ENCODE results near the gene GP1BB. TPM values are rescaled to one million over a fixed set of nuclear protein-coding genes. Genes with fewer than 3 reads are reported as not detected.
A peak's percentile ranks its signal among the peaks of the same experiment; 100 is the strongest.

The GP1BB gene
- total and polyA plus RNA-seq, 2 of the 13 experiments (the other 11 are each of a cell fraction or from before 2014, with no cell fraction given) = not detected

DNA sequence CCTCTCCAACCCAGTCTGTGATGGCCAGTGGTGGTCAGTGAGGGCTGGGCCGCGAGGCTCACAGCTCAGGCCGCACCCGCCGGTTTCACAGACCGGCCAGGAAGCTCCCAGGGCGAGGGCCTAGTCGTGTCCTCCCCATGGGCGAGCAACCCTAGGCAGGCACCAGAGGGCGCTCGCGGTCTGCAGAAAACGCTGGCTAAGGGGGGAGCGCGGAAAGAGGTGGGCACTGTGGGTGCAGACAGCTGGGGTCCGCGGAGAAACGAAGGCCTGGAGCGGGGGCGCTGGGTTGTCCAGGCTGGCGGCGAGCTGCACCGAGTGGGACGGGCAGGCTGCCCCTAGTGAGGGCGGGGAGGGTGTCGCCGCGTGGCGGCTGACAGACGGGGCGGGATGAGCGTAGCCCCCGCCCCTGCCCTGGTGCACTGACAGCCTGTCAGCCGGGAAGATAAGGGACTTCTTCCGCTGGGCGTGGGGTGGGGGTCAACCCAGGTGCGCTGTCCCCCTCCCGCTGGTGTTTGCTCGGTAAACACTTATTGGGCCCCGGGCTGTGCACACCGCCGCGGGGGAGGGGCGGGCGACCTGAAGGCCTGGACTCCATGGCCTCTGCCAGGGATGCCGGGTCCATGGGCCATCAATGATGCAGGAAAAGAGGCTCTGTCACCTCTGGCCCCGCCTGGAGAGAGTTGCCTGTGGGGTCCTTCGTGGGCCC lies 7.5 kb downstream of the GP1BB start (continued):
- TF ChIP-seq, protein P1, sequence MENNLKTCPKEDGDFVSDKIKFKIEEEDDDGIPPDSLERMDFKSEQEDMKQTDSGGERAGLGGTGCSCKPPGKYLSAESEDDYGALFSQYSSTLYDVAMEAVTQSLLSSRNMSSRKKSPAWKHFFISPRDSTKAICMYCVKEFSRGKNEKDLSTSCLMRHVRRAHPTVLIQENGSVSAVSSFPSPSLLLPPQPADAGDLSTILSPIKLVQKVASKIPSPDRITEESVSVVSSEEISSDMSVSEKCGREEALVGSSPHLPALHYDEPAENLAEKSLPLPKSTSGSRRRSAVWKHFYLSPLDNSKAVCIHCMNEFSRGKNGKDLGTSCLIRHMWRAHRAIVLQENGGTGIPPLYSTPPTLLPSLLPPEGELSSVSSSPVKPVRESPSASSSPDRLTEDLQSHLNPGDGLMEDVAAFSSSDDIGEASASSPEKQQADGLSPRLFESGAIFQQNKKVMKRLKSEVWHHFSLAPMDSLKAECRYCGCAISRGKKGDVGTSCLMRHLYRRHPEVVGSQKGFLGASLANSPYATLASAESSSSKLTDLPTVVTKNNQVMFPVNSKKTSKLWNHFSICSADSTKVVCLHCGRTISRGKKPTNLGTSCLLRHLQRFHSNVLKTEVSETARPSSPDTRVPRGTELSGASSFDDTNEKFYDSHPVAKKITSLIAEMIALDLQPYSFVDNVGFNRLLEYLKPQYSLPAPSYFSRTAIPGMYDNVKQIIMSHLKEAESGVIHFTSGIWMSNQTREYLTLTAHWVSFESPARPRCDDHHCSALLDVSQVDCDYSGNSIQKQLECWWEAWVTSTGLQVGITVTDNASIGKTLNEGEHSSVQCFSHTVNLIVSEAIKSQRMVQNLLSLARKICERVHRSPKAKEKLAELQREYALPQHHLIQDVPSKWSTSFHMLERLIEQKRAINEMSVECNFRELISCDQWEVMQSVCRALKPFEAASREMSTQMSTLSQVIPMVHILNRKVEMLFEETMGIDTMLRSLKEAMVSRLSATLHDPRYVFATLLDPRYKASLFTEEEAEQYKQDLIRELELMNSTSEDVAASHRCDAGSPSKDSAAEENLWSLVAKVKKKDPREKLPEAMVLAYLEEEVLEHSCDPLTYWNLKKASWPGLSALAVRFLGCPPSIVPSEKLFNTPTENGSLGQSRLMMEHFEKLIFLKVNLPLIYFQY (CRISPR knock-in tag; IDR thresholded peaks at IDR 0.05; ENCODE audit: borderline replicate concordance) = peak; percentile 75
- TF ChIP-seq ZFX (CRISPR knock-in tag; IDR thresholded peaks at IDR 0.05; ENCODE audit: low read depth) (peak; percentile 88), XRCC5 (optimal IDR thresholded peaks at IDR 0.05; ENCODE audit: low read length) (peak; percentile 74), ZNF350 (CRISPR knock-in tag; IDR thresholded peaks at IDR 0.05; ENCODE audit: borderline replicate concordance, low read depth) (peak; percentile 92), PITX1 (CRISPR knock-in tag; IDR thresholded peaks at IDR 0.05) (peak; percentile 95), ZNF33A (CRISPR knock-in tag; IDR thresholded peaks at IDR 0.05; ENCODE audit: borderline replicate concordance) (no peak), POLR2AphosphoS5 (IDR thresholded peaks at IDR 0.05; ENCODE audit: low read depth, low read length) (no peak), ZNF274 (CRISPR knock-in tag; IDR thresholded peaks at IDR 0.05) (peak; percentile 28; the same call in 1 of the 2 replicates), NFRKB (IDR thresholded peaks at IDR 0.05) (no peak), ZC3H13 (CRISPR knock-in tag; IDR thresholded peaks at IDR 0.05) (no peak), HOXD1 (CRISPR knock-in tag; IDR thresholded peaks at IDR 0.05) (peak; percentile 61; the same call in 1 of the 2 replicates), ZNF598 (CRISPR knock-in tag; IDR thresholded peaks at IDR 0.05; ENCODE audit: borderline replicate concordance) (peak; percentile 76; the same call in 1 of the 2 replicates), TCF12 (IDR thresholded peaks at IDR 0.05) (no peak), TCF12 (CRISPR knock-in tag; IDR thresholded peaks at IDR 0.05) (peak; percentile 80; the same call in 1 of the 2 replicates), ATF7-NPFF (CRISPR knock-in tag; IDR thresholded peaks at IDR 0.05; ENCODE audit: low read depth) (peak; percentile 83; the same call in 1 of the 2 replicates), PHF20 (CRISPR knock-in tag; IDR thresholded peaks at IDR 0.05) (no peak), CCDC6 (CRISPR knock-in tag; IDR thresholded peaks at IDR 0.05) (peak; percentile 77; the same call in 1 of the 2 replicates), GABPB1 (CRISPR knock-in tag; IDR thresholded peaks at IDR 0.05) (peak; percentile 89)
- TF ChIP-seq, protein P2, sequence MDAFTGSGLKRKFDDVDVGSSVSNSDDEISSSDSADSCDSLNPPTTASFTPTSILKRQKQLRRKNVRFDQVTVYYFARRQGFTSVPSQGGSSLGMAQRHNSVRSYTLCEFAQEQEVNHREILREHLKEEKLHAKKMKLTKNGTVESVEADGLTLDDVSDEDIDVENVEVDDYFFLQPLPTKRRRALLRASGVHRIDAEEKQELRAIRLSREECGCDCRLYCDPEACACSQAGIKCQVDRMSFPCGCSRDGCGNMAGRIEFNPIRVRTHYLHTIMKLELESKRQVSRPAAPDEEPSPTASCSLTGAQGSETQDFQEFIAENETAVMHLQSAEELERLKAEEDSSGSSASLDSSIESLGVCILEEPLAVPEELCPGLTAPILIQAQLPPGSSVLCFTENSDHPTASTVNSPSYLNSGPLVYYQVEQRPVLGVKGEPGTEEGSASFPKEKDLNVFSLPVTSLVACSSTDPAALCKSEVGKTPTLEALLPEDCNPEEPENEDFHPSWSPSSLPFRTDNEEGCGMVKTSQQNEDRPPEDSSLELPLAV (CRISPR knock-in tag; conservative IDR thresholded peaks at IDR 0.05; ENCODE audit: low read depth) = no peak
- TF ChIP-seq, protein P3, sequence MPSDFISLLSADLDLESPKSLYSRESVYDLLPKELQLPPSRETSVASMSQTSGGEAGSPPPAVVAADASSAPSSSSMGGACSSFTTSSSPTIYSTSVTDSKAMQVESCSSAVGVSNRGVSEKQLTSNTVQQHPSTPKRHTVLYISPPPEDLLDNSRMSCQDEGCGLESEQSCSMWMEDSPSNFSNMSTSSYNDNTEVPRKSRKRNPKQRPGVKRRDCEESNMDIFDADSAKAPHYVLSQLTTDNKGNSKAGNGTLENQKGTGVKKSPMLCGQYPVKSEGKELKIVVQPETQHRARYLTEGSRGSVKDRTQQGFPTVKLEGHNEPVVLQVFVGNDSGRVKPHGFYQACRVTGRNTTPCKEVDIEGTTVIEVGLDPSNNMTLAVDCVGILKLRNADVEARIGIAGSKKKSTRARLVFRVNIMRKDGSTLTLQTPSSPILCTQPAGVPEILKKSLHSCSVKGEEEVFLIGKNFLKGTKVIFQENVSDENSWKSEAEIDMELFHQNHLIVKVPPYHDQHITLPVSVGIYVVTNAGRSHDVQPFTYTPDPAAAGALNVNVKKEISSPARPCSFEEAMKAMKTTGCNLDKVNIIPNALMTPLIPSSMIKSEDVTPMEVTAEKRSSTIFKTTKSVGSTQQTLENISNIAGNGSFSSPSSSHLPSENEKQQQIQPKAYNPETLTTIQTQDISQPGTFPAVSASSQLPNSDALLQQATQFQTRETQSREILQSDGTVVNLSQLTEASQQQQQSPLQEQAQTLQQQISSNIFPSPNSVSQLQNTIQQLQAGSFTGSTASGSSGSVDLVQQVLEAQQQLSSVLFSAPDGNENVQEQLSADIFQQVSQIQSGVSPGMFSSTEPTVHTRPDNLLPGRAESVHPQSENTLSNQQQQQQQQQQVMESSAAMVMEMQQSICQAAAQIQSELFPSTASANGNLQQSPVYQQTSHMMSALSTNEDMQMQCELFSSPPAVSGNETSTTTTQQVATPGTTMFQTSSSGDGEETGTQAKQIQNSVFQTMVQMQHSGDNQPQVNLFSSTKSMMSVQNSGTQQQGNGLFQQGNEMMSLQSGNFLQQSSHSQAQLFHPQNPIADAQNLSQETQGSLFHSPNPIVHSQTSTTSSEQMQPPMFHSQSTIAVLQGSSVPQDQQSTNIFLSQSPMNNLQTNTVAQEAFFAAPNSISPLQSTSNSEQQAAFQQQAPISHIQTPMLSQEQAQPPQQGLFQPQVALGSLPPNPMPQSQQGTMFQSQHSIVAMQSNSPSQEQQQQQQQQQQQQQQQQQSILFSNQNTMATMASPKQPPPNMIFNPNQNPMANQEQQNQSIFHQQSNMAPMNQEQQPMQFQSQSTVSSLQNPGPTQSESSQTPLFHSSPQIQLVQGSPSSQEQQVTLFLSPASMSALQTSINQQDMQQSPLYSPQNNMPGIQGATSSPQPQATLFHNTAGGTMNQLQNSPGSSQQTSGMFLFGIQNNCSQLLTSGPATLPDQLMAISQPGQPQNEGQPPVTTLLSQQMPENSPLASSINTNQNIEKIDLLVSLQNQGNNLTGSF (CRISPR knock-in tag; IDR thresholded peaks at IDR 0.05) = 0 out of 2 replicates have a peak, but pooled peaks have one; percentile 52

Data from HepG2 (cell line).